ENCODE results near the gene PTPN4. TPM values are rescaled to one million over a fixed set of nuclear protein-coding genes. Genes with fewer than 3 reads are reported as not detected.

PTPN4 gene
- total RNA-seq, 4 donors from 2014 or later: 23.3 to 45.4 (median 39.1) TPM

DNA sequence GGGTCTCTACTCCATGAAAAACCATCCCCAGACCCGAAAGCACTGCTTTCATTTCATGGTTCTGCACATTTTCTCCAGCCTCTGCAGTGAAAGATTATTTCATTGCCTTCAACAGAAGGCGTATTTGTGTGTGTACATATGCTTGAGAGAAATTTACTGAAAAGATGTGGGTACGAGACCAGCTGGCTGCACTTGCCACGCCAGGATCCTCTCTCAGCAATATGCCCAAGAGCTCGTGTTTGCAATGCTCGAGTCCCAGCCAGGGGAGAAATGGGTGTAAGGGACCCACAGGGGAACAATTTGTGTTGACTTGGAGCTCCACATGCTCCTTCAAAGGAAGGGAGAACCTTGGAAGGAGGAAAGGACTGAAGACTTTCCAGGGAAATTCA is 43.4 kb upstream of the PTPN4 start:
- TF ChIP-seq, protein P1, sequence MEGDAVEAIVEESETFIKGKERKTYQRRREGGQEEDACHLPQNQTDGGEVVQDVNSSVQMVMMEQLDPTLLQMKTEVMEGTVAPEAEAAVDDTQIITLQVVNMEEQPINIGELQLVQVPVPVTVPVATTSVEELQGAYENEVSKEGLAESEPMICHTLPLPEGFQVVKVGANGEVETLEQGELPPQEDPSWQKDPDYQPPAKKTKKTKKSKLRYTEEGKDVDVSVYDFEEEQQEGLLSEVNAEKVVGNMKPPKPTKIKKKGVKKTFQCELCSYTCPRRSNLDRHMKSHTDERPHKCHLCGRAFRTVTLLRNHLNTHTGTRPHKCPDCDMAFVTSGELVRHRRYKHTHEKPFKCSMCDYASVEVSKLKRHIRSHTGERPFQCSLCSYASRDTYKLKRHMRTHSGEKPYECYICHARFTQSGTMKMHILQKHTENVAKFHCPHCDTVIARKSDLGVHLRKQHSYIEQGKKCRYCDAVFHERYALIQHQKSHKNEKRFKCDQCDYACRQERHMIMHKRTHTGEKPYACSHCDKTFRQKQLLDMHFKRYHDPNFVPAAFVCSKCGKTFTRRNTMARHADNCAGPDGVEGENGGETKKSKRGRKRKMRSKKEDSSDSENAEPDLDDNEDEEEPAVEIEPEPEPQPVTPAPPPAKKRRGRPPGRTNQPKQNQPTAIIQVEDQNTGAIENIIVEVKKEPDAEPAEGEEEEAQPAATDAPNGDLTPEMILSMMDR (IDR thresholded peaks at IDR 0.05; ENCODE audit: low read depth): no peak

DNA sequence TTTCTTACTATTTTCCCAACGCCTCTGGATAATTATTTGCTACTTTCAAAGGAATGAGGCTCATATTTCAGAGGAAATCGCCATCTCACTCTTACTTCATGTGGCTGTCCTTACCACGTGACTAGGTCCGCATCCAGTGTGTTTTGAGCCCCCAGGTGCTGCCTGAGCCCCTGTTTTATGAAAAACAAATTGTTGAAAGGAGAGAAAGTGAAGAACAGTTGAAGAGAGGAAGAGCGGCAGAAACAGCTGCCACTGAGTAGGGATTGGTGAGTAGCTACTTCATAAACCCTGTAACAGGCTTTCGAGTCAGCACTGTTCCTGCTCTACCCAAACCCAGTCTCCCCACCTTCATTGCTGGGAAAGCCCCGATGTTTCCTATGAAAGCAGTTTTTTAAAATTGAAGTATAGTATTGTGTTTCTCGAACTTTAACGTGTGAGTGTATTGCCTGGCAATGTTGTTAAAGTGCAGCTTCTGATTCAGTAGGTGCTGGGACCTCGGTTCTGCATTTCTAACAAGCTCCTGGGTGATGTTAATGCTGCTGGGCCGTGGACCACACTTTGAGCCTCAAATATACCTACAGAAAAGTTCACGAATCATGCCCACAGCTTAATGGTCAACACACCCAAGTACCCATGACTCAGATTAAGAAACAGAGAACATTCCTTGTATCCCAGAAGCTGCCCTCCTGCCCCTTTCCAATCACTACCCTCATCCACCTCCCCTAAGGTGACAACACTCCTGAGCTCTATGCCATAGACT is 41.0 kb upstream of the PTPN4 start:
- TF ChIP-seq, protein P1 (IDR thresholded peaks at IDR 0.05; ENCODE audit: low read depth): no peak

DNA sequence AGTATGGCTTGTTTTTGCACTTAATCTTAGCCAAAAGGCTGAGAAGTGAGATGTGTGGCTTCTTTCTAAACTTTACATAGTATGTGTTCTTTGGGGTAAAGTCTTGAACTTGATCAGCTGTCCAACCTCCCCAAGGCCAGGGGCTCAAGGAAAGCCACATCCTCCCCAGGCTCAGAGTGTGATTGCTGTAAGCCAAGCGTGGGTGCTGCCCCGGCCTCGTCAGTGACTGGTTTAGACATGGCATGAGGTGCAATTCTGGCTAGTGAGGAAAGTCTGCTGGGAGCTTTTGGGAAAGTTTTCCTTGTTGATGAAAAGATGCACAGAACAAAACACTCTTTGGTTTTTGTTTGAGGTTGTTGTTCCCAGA is 40.5 kb upstream of the PTPN4 start:
- TF ChIP-seq, protein P1 (IDR thresholded peaks at IDR 0.05; ENCODE audit: low read depth): no peak

DNA sequence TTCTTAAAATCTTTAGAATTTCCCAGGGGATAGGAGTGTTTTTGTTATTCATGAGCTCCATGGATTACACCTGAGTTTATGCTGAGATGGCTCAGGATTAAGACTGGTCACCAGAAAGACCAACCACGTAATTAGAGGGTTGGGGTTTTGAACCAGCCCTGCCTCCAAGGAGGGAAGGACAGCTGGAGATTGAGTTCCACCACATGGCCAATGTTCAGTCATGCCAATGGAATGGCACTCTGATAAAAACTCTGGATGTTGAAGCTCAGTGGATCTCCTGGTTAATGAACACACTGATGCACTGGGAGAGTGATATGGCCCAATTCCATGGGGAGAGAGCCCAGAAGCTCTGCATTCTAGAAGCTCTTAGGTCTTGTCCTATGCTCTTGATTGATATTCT is 38.7 kb upstream of the PTPN4 start:
- TF ChIP-seq, protein P1 (IDR thresholded peaks at IDR 0.05; ENCODE audit: low read depth): no peak

DNA sequence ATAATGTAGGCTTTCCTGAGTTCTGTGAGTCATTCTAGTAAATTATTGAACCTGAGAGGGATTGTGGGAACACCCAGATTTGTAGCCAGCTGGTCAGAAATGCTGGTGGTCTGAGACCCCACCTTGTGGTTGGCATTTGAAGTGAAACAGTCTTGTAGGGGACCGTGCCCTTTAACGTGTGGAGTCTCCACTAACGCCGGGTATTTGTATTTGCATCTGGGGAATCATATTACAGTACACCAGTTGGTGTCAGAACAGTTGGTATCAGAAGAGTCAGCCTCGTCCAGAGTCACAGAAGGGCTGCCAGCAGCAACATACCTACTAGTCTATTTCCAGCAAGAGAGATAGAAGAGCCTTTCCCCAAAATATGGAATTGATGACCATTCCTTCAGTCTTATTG is 38.3 kb upstream of the PTPN4 start:
- TF ChIP-seq, protein P1 (IDR thresholded peaks at IDR 0.05; ENCODE audit: low read depth): no peak

DNA sequence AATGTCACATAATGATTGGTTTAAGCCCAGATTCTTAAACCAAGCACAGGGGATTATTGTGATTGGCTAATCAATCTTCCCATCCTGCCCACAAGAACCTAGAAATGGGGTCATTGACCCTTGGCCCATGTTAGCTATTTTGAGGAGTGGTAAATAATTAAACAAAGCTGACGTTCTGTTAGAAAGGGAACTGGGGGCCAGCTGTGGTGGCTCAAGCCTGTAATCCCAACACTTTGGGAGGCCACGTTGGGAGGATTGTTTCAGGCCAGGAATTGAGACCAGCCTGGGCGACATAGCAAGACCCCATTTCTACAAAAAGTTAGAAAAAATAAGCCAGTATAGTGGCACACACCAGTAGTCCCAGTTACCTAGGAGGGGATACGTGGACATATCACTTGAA is 37.8 kb upstream of the PTPN4 start:
- TF ChIP-seq, protein P1 (IDR thresholded peaks at IDR 0.05; ENCODE audit: low read depth): no peak

DNA sequence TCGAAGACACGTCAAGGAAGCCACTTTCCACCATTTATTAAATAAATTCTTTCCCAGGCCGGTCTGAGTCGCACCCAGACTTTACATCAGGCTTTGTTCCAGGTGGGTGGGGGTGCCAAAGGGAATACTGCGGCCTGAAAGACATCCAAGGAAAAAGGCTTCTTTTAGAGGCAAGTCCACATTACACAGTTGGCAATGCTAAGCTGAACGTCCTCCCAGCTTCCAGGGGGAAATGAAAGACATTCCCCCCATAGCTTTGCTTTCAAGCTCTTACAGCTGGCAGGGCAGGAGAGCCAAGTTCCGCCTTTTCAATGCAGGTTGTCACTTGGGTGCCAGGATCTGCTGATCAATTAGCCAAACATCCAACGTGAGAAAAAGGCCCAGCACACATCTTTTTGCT is 36.5 kb upstream of the PTPN4 start:
- TF ChIP-seq, protein P1 (IDR thresholded peaks at IDR 0.05; ENCODE audit: low read depth): no peak

All from subcutaneous adipose tissue (tissue), 4 donors.